Transverse colon (tissue), 3 donors: ENCODE results near the gene PMPCA.

Experiments
- POLR2A ChIP-seq: fragments of 450-650 bp; IDR thresholded peaks from one replicate; pipeline ENCODE4 v1.6.1; 2016; ENCODE audit warnings: antibody characterized with exemption, mild to moderate bottlenecking, moderate library complexity
- TF ChIP-seq, protein P1 (sequence below), 5 experiments: fragments of 200-600 bp in 3 of 5; fragments of 450-650 bp in 2 of 5; sonication (generic) in 3 of 5; IDR thresholded peaks; 1 replicate in 2 of 5; 2 replicates in 3 of 5; pipeline ENCODE4 v1.5.1; 2016 to 2017; ENCODE audit warnings: antibody characterized with exemption in 5 of 5, inconsistent platforms in 3 of 5, mild to moderate bottlenecking in 2 of 5, moderate library complexity in 1 of 5

DNA sequence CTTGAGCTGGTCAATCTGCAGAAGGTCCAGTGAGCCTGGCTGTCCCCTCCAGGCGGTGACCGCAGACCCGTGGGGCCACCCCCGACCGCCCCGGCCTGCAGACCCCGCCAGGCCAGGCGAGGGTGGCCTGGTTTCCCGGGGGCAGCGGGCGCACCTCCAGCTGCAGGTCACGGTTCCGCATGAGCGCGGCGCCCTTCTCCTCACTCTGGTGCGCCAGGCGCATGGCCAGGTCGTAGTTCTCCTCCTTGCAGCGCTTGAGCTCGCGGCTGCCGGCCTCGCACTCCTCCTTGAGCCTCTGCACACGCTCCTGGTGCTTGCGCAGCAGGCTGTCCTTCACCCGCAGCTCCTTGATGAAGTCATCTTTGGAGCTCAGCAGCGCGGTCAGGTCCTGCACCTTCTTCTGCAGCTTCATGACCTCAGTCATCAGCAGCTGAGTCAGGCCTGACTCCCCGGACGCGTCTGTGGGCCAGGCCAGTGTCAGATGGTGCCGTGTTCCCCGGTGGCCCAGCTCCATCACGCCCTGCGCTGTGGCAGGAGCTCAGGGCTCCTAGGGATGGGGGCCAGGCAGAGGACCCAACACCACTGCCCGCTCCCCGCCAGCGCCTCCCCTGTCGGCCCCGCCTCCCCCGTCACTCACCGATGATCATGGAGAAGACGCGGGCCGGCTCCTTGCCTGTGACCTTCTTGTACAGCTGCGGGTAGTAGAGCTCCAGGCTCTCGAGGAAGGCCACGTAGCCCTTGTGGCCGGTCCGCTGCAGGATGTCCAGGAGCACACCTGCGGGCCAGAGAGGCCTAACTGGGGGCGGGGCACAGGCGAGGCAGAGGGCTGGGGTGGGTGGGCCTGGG is 39.5 kb upstream of the PMPCA start:
- no peak for TF ChIP-seq POLR2A
- TF ChIP-seq, protein P1, sequence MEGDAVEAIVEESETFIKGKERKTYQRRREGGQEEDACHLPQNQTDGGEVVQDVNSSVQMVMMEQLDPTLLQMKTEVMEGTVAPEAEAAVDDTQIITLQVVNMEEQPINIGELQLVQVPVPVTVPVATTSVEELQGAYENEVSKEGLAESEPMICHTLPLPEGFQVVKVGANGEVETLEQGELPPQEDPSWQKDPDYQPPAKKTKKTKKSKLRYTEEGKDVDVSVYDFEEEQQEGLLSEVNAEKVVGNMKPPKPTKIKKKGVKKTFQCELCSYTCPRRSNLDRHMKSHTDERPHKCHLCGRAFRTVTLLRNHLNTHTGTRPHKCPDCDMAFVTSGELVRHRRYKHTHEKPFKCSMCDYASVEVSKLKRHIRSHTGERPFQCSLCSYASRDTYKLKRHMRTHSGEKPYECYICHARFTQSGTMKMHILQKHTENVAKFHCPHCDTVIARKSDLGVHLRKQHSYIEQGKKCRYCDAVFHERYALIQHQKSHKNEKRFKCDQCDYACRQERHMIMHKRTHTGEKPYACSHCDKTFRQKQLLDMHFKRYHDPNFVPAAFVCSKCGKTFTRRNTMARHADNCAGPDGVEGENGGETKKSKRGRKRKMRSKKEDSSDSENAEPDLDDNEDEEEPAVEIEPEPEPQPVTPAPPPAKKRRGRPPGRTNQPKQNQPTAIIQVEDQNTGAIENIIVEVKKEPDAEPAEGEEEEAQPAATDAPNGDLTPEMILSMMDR (IDR thresholded peaks at IDR 0.05) = no peak
